BLaER1 (cell line): ENCODE measurements around the gene CLCN6.

Experiments used
- H3K27ac ChIP-seq: shearing (Covaris generic); formaldehyde crosslinking; 2 replicates; pipeline ENCODE4 v1.8.1; 2022
- H3K27me3 ChIP-seq: shearing (Covaris generic); formaldehyde crosslinking; 2 replicates; pipeline ENCODE4 v1.8.1; 2022
- H3K36me3 ChIP-seq: shearing (Covaris generic); formaldehyde crosslinking; 2 replicates; pipeline ENCODE4 v1.8.1; 2022
- H3K4me1 ChIP-seq: shearing (Covaris generic); formaldehyde crosslinking; 2 replicates; pipeline ENCODE4 v1.8.1; 2022
- H3K4me2 ChIP-seq: shearing (Covaris generic); formaldehyde crosslinking; 2 replicates; pipeline ENCODE4 v1.8.1; 2022
- H3K4me3 ChIP-seq: shearing (Covaris generic); formaldehyde crosslinking; 2 replicates; pipeline ENCODE4 v1.8.1; 2022
- H3K9ac ChIP-seq: shearing (Covaris generic); formaldehyde crosslinking; 2 replicates; pipeline ENCODE4 v1.8.1; 2022
- H3K9me3 ChIP-seq: shearing (Covaris generic); formaldehyde crosslinking; 2 replicates; pipeline ENCODE4 v1.8.1; 2022
- H4K20me1 ChIP-seq: shearing (Covaris generic); formaldehyde crosslinking; 2 replicates; pipeline ENCODE4 v1.8.1; 2022
- Cebpa-rat ChIP-seq: shearing (Covaris generic); IDR thresholded peaks from 2 replicates; pipeline ENCODE4 v1.8.1; 2022

Gene CLCN6

GRCh38 chr1:11778844-11779623 is 27.0 kb upstream of the CLCN6 start:
- Histone ChIP-seq H3K27me3 (no peaks in the 10 kb centered on the region), H3K9ac (no peak overlapping the region), H3K4me3 (no peak overlapping the region), H3K4me2 (no peak overlapping the region), H3K27ac (no peak overlapping the region), H3K9me3 (no peaks in the 10 kb centered on the region), H4K20me1 (no peaks in the 10 kb centered on the region), H3K36me3 (no peaks in the 10 kb centered on the region), H3K4me1 (peaks cover 2% of the 10 kb centered on the region)
- TF ChIP-seq Cebpa-rat = no peak

DNA sequence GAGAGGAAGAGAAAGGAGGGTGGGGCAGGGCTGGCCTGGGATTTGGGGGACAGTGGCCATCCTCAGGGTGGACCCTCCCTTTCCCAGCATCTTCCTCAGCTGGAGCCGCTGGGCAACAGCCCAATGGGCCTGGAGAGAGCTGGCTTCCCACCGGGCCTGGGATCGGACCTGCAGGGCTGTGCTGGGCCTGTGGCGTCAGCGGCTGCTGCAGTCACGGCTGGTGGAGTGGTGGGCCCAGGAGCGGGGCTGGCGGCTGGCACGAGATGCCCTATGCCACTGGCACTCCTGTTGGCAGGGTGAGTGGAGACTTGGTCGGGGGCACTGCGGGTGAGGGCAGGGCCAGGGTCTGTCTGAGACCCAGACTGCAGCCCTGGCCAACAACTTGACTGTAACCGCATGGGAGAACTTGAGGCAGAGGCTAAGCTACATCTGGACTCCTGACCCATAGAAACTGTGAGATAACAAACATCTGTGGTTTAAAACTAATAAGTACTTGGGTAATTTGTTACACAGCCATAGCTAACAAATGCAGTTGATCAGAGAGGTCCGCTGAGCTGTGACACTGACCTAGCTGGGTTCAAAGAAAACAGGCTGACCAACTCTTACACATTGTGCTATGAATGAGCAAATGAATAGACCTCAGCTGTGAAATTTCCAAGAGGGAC is 26.1 kb upstream of the CLCN6 start:
- peaks cover 10% of the 10 kb centered on the region for H3K4me1 ChIP-seq
- no peak overlapping the region for H3K4me3 ChIP-seq
- no peak overlapping the region for H3K27ac ChIP-seq
- H3K4me2 ChIP-seq = no peak overlapping the region
- no peaks in the 10 kb centered on the region for H3K9me3 ChIP-seq
- H3K36me3 ChIP-seq = no peaks in the 10 kb centered on the region
- no peak for TF ChIP-seq Cebpa-rat
- H3K27me3 ChIP-seq = no peaks in the 10 kb centered on the region
- H3K9ac ChIP-seq = no peak overlapping the region
- H4K20me1 ChIP-seq = no peaks in the 10 kb centered on the region

DNA sequence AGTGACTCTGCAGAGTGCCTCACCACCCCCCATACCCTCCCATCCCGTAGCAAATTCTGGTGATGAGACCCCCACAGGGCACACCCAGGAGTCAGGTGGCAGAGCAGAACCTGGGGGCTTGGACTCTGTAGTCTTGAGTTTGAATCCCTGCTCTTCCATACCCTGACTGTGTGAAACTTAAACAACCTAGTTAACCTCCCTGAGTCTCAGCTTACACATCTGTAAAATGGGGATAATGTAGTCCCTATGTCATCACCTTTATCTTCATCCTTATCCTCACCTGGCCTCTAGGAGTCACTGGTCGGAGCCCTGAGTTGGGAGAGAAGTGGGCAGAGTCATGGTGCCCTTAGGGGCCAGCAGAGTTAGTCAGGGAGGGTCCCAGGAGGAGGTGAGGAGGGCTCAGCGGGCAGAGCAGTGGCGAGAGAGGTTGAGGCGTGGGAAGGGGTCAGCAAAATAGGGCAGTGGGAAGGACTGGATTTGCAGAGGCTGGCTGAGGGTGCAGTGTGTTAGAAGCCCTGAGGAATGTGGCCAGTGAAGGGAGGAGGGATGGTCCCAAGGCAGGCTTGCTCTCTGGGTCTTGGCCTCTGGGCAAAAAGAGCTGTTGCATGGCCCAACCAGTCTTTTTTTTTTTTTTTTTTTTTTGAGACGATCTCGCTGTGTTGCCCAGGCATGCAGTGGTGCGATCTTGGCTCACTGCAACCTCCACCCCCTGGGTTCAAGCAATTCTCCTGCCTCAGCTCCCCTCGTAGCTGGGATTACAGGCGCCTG is 25.4 kb upstream of the CLCN6 start:
- no peak overlapping the region for H3K4me3 ChIP-seq
- no peak for TF ChIP-seq Cebpa-rat
- no peaks in the 10 kb centered on the region for H4K20me1 ChIP-seq

GRCh38 chr1:11781297-11781696 is 24.7 kb upstream of the CLCN6 start:
- no peak for TF ChIP-seq Cebpa-rat
- no peaks in the 10 kb centered on the region for H3K27me3 ChIP-seq

More for the DNA sequence above, 25.4 kb upstream of the CLCN6 start:
- H3K9me3 ChIP-seq = no peaks in the 10 kb centered on the region
- no peaks in the 10 kb centered on the region for H3K27me3 ChIP-seq
- peaks cover 17% of the 10 kb centered on the region for H3K4me1 ChIP-seq
- no peak overlapping the region for H3K4me2 ChIP-seq
- H3K9ac ChIP-seq = no peak overlapping the region
- no peaks in the 10 kb centered on the region for H3K36me3 ChIP-seq
- H3K27ac ChIP-seq = no peak overlapping the region

DNA sequence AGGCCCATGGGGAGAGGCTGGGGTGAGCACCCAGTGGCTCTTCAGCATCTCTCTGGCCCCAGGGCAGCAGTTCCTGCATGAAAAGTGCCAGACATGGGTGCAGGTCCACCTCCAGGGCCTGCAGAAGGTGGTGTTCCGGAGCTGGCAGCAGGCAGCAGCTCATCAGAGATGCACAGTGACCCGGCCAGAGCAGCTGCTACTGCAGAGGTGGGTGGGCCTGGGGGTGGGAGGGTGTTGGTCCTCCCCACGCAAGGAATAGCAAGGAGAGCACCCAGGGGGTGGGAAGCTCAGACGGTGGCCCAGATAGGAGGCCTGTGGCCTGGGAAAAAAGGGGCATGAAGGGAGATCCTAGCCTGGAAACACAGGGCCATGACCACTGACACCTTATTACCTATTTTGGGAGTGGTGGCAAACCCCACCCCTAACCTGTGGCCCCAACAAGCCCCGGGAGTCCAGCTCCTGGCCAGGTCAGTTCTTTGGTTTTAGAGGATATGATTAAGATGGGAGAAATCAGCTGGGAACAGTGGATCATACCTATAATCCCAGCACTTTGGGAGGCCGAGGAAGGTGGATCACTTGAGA is 23.8 kb upstream of the CLCN6 start:
- H3K9ac ChIP-seq = no peak overlapping the region
- no peaks in the 10 kb centered on the region for H4K20me1 ChIP-seq
- TF ChIP-seq Cebpa-rat = no peak
- H3K4me3 ChIP-seq = no peak overlapping the region
- no peaks in the 10 kb centered on the region for H3K36me3 ChIP-seq
- H3K9me3 ChIP-seq = no peaks in the 10 kb centered on the region
- no peak overlapping the region for H3K4me2 ChIP-seq
- no peaks in the 10 kb centered on the region for H3K27me3 ChIP-seq
- no peak overlapping the region for H3K27ac ChIP-seq
- H3K4me1 ChIP-seq = peaks cover 31% of the 10 kb centered on the region

More at GRCh38 chr1:11781297-11781696, 24.7 kb upstream of the CLCN6 start:
- Histone ChIP-seq H4K20me1 (no peaks in the 10 kb centered on the region), H3K4me3 (no peak overlapping the region), H3K36me3 (no peaks in the 10 kb centered on the region), H3K4me2 (no peak overlapping the region), H3K4me1 (peaks cover 24% of the 10 kb centered on the region), H3K9ac (no peak overlapping the region), H3K27ac (no peak overlapping the region), H3K9me3 (no peaks in the 10 kb centered on the region)

DNA sequence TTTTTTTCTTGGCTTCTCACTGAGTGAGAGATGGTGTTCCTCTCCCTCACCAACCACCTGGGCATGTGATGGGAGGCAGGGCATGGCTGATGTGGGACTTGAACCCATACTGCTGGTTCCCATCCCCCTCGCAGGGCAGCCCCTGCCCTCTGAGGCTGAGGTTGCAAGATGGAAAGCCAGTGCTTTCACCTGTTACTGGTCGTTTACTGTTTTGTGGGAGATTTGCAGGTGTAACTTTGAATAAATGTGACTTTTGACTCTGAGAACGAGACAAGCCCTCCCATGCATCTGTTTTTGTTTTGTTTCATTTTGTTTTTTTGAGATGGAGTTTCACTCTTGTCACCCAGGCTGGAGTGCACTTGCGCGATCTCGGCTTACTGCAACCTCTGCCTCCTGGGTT is 22.4 kb upstream of the CLCN6 start:
- H3K9me3 ChIP-seq = no peaks in the 10 kb centered on the region
- no peak overlapping the region for H3K4me2 ChIP-seq
- no peaks in the 10 kb centered on the region for H4K20me1 ChIP-seq
- peaks cover 4% of the 10 kb centered on the region; the same call in 1 of the 2 replicates for H3K36me3 ChIP-seq
- TF ChIP-seq Cebpa-rat = no peak
- no peak overlapping the region for H3K27ac ChIP-seq
- H3K9ac ChIP-seq = no peak overlapping the region
- H3K4me1 ChIP-seq = peaks cover 31% of the 10 kb centered on the region
- no peaks in the 10 kb centered on the region for H3K27me3 ChIP-seq
- H3K4me3 ChIP-seq = no peak overlapping the region

DNA sequence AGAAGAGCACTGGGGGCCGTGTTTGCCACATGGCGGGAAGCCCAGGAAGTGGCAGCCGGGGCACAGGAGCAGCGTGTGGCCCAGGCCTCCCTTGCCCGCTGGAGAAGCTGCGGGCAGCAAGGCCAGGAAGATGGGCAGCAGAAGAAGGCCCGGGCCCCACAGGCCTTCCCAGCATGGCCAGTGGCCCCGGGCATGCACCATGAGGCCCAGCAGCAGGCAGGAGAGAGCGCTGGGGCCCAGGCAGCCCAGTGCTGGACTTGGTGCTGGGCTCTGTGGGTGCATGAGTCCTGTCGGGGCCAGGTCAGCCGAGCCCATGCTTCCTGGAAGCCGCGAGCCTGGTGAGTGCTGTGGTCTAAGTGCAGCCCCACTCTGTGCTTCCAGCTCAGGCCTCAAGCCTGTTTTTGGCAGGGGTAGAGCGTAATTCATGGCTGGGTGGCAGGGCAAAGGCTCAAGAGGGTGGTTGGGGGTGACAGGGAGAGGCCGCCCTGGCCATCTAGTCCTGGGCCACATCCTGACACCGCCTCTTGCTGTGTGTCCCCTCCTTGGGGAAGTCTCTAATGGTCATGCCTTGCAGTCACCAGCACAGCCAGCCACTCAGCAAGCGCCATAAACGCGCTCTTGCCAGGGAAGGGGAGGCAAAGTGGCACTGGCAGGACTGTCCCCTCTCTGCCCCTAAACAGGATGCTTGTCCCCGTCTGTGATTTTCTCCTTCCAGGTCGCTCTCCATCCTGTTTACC is 21.6 kb upstream of the CLCN6 start:
- Histone ChIP-seq H3K4me3 (no peak overlapping the region), H3K4me2 (peak overlapping the region; percentile 65), H3K4me1 (peaks cover 39% of the 10 kb centered on the region), H4K20me1 (no peaks in the 10 kb centered on the region), H3K27ac (peak overlapping the region; percentile 46; the same call in 1 of the 2 replicates), H3K36me3 (peaks cover 4% of the 10 kb centered on the region; the same call in 1 of the 2 replicates), H3K9ac (no peak overlapping the region), H3K9me3 (no peaks in the 10 kb centered on the region), H3K27me3 (no peaks in the 10 kb centered on the region)
- no peak for TF ChIP-seq Cebpa-rat

DNA sequence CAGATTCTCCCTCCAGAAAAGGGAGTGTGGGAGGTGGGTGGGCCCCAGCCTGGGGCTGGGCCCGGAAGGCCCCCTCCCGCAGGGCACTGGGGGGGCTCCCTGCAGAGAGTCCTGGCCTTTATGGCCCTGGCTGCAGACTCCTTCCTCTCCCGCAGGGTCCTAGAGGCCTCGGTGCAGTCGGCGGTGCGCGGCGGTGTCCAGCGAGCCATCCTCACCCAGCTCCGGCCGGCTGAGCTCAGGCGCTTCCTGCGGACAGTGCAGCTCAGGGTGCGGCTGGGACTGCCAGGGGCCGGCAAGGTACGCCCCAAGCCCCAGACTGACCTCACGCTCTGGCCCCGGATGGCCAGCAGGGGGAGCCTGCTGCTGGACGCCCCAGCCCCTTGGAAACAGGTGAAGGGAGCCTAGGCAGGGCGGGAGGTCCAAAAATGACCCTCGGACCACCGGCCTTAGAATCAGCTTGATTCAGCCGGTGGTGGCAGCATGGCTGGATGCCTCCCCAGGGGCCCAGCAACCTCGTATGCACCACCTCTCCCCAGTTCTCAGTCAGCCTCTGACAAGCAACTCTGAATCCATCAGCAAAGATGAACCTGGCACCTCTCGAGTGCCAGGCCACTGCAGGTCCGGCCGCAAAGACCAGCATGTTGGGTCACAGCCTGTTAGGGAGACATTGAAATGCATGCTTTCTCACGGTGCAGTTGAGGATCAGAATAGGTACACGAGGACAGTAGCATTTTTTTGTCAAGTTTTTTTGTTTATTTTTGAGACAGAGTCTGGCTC is 20.8 kb upstream of the CLCN6 start:
- peak overlapping the region; percentile 46; the same call in 1 of the 2 replicates for H3K27ac ChIP-seq
- no peaks in the 10 kb centered on the region for H4K20me1 ChIP-seq
- no peak overlapping the region for H3K9ac ChIP-seq
- TF ChIP-seq Cebpa-rat = no peak
- H3K4me1 ChIP-seq = peaks cover 46% of the 10 kb centered on the region
- H3K4me3 ChIP-seq = no peak overlapping the region
- H3K9me3 ChIP-seq = no peaks in the 10 kb centered on the region
- peaks cover 9% of the 10 kb centered on the region; the same call in 1 of the 2 replicates for H3K36me3 ChIP-seq
- peak overlapping the region; percentile 65 for H3K4me2 ChIP-seq
- H3K27me3 ChIP-seq = no peaks in the 10 kb centered on the region
